ENCODE data around the gene ZFP90.

Gene ZFP90

GRCh38 chr16:68590201-68590994 lies 51.3 kb downstream of the ZFP90 start:
- DNase-seq (ENCODE audit: low read depth): peak; percentile 55

- no peak for DNase-seq (ENCODE audit: low read depth)
Measured at GRCh38 chr16:68592466-68593337, 53.6 kb downstream of the ZFP90 start.

- DNase-seq (ENCODE audit: low read depth): no peak
Measured at GRCh38 chr16:68596266-68596665, 57.2 kb downstream of the ZFP90 start.

GRCh38 chr16:68599586-68599985 lies 60.5 kb downstream of the ZFP90 start:
- DNase-seq (ENCODE audit: low read depth): no peak

GRCh38 chr16:68605746-68606145 lies 66.7 kb downstream of the ZFP90 start:
- DNase-seq (ENCODE audit: low read depth): no peak

GRCh38 chr16:68607443-68607842 lies 68.4 kb downstream of the ZFP90 start:
- DNase-seq (ENCODE audit: low read depth): no peak

GRCh38 chr16:68608330-68608729 lies 69.2 kb downstream of the ZFP90 start:
- DNase-seq (ENCODE audit: low read depth): no peak

GRCh38 chr16:68612996-68613395 lies 73.9 kb downstream of the ZFP90 start:
- no peak for DNase-seq (ENCODE audit: low read depth)

- DNase-seq (ENCODE audit: low read depth): no peak
Measured at GRCh38 chr16:68617734-68618133, 78.6 kb downstream of the ZFP90 start.
